SH-SY5Y (cell line): Measurements from ENCODE around the gene FCRL6.

Experiments
- GATA2 ChIP-seq: IDR thresholded peaks from 2 replicates; pipeline ENCODE4 v1.6.1; 2011; ENCODE audit warnings: mild to moderate bottlenecking, low read depth, low read length
- GATA3 ChIP-seq: IDR thresholded peaks from 2 replicates; pipeline ENCODE4 v1.6.1; 2011; ENCODE audit warnings: low read depth, mild to moderate bottlenecking, low read length, moderate library complexity

DNA sequence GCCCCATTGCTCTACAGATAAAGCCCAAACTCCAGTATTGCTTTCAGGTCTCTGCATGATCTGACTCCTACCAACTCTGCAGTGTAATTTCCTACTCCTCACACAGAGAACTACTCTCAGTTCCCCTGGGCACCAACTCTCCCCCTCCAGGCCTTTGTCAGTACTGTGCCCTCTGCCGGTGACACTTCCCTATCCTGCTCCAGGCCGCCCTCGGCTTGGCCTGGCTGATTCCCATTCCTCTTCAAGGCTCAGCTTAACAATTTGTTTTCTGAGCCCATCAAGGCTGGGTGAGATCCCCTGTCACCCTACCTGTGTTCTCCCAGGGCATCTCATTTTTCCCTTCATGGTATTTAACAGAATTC lies 27.1 kb downstream of the FCRL6 start:
- TF ChIP-seq GATA2, result no peak
- no peak for TF ChIP-seq GATA3
